NCI-H187 treated with DMSO at 0.1 percent for 48 hours (cell line): Measurements from ENCODE around the gene OR2W3.
"Not testable (repeated sequence)": the region's sequence is repeated elsewhere in the genome, so short reads cannot be mapped to it uniquely, and the experiment has no call there.

Experiments used
- DNase-seq: peaks from one replicate; lab custom pipeline; 2025; lab: John Stamatoyannopoulos, UW

The OR2W3 gene

DNA sequence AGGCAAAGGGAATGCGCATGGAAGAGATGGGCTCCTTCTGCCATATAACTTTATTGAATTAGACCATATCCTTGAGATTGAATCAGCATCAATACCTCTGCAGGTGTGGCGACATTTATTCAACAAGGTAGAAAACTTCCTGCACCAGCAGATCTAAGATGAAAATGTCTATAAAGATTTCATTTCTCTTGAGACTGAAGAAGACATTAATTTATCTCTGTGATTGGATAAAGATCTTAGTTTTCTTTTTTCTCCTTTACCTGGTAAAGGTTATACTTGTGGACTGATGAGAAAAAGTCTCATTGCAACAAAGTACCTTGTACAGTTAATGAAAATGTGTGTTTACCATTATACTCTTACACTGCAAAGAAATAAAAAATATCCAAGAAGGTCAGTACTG is 24.6 kb downstream of the OR2W3 start, which contains the start of gene OR2T8:
Gene OR2T8 (plus strand): TSS at position 301 of the 400 bp plus-strand sequence. CDS start 766 bp downstream, outside the sequence.
- no peak for DNase-seq

DNA sequence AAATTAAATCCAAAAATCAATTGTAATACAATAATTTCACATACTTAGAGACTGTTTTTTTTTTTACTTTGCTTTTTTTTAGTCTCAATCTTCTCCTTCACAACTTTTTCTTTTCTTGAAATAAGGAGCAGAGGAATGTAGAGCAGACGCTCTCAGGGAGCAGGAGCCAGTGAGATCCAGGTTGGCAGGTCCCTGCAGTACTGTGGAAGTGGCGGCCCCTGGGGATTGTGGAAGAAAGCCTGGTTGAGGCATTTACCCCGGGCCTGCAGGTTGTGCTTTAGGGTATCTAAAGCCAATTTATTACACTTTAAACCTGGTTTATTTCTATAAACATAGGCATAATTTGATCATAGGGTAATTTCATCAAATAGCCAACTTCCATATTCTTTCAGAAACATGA is 28.6 kb downstream of the OR2W3 start:
- no peak for DNase-seq

DNA sequence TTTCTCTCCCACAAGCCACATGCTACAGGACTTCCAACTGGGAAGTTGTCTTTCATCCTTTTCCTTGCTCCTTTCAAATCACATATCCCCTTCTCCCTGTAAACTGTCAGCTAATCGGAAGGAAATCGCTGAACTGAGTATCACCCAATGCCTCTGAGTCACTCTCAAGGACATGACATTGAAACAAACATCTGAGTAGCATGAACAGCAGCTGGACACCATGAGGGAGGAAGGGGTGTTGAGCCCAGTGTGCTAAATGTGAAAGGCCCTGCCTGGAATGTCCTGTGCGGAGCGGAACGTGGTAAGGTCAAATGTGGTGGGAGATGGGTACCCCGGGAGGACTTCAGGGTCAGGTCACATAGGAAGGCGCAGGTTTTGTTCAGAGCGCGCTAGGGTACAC is 29.5 kb downstream of the OR2W3 start, which contains the start of gene OR2AJ1:
Gene OR2AJ1 (plus strand): TSS at position 22 of the 400 bp plus-strand sequence. CDS start 8,880 bp downstream, outside the sequence.
- DNase-seq: no peak

DNA sequence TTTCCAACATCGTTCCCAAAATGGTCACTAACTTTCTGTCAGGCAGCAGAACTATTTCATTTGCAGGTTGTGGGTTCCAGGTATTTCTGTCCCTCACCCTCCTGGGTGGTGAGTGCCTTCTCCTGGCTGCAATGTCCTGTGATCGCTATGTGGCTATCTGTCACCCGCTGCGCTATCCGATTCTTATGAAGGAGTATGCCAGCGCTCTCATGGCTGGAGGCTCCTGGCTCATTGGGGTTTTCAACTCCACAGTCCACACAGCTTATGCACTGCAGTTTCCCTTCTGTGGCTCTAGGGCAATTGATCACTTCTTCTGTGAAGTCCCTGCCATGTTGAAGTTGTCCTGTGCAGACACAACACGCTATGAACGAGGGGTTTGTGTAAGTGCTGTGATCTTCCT is 38.6 kb downstream of the OR2W3 start:
- no peak for DNase-seq

DNA sequence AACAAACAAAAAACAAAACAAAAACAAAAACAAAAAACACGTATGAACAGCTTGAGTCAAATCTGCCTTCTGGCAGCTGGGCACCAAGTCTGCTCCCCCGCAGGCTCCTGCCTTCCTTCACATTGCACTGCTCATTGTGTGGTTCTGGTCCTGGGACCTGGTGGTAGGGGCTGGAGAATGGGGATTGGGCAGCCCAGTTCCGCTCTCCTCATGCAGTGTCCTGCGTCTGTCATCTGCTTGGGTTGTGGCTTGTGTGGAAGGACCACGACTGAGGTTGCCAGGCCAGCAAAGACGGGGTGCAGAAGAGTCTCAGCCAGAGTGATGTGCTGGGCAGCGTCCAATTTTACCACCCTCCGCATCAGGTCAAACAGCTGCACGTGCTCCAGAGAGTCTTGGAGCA is 40.4 kb downstream of the OR2W3 start:
- no peak for DNase-seq

DNA sequence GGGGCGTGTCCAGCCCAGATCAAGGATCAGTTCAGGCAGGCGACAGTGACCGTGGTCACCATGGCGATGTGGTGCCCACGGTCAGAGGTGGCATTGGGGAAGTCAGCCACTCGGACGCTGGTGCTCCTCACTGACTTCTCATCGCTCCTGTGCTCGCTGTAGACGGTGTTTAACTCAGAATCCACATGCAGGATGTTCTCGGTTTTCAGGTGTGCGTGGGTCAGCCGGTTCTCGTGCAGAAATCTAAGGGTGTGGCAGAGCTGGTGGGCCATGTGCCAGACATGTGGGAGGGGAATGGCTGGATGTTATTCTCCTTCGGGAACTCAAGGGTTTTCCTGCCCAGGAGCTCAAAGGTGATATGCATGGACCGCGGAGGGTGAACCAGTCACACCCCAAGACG is 41.0 kb downstream of the OR2W3 start:
- no peak for DNase-seq

DNA sequence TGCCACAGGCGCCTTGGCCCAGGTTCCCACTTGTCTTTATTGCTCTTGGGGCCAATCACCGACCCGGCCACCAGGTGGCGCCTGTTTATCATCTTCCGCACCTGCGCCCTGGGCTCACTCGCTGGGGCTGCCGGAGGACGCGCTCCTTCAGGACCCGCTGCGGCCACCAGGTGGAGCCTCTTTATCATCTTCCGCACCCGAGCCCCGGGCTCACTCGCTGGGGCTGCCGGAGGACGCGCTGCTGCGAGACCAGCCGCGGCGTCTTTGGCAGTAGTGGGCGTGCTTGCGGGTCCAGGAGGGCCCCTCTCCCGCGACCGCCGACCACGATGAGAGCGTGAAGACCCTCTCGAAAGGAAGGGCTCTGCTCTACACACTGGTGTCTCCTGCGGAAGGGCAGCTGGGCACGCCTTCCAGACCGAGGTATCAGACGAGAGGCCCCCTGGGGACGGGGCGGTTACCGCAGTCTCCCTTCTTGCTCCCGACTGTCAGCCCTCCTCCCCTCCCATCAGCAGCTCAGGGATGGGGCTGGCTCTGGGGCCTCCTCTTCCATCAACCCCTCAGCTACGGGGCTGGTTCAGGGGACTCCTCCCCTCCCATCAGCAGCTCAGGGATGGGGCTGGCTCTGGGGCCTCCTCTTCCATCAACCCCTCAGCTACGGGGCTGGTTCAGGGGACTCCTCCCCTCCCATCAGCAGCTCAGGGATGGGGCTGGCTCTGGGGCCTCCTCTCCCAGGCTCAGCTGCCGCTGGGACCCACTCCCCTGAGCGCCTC is 41.8 kb downstream of the OR2W3 start:
- not testable (repeated sequence) for DNase-seq

DNA sequence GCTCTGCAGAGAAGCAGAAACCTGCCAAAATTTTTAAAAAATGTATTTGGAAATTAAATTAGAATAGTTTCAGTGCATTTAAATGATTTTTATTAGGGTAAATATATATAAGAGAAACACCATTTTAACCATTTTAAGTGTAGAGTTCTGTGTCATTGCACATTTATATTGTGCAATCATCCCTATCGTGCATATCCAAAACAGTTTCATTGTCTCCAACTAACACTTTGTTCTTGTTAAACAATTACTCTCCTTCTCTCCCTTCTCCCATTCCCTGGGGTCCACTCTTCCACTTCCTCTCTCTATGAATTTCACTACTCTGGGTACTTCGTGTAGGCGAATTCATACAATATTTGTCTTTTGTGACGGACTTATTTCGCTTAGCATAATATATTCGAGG is 47.2 kb downstream of the OR2W3 start:
- no peak for DNase-seq
